ENCODE measurements around the gene MPRIP. TPM values are rescaled to one million over a fixed set of nuclear protein-coding genes. Genes with fewer than 3 reads are reported as not detected.

Gene MPRIP
- total and polyA plus RNA-seq, 2 donors (not counting 1 experiment from before 2014, with no cell fraction given) = 130 to 299 TPM

- POLR2A ChIA-PET = no interaction called here
Measured at GRCh38 chr17:17102176-17102575, 59.9 kb downstream of the MPRIP start.

GRCh38 chr17:17103160-17103559 is 60.9 kb downstream of the MPRIP start:
- peaks cover 36% of the 10 kb centered on the region for H3K4me1 Mint-ChIP-seq
- intact Hi-C loops (cut with micrococcal nuclease) = no loop called here
- H3K4me1 ChIP-seq (ENCODE audit: control insufficient read depth in 2 of 2, insufficient read depth in 2 of 2, low read length in 2 of 2) = peaks cover 12 to 13% of the 10 kb centered on the region in 2 donors
- H3K9ac ChIP-seq (ENCODE audit: low read length) = no peak overlapping the region
- ChIA-PET CTCF (no interaction called here), POLR2A (no interaction called here)
- no peak overlapping the region for H3K4me3 ChIP-seq (ENCODE audit: control extremely low read depth in 1 of 5, extremely low read depth in 1 of 5, insufficient read depth in 1 of 5, low read depth in 2 of 5, low read length in 4 of 5)
- H3K27me3 ChIP-seq (replicated peaks in 1 of 4; ENCODE audit: control extremely low read depth in 1 of 4, control insufficient read depth in 3 of 4, insufficient read depth in 4 of 4, low read length in 3 of 4) = no peaks in the 10 kb centered on the region
- no peaks in the 10 kb centered on the region for H3K9me3 Mint-ChIP-seq (ENCODE audit: insufficient read depth)
- no peaks in the 10 kb centered on the region for H3K9me3 ChIP-seq (ENCODE audit: control extremely low read depth in 1 of 3, control insufficient read depth in 2 of 3, insufficient read depth in 1 of 3, low read length in 2 of 3)
- no peaks in the 10 kb centered on the region for H3K27me3 Mint-ChIP-seq
- ATAC-seq (ENCODE audit: low read depth) (no peak), DNase-seq (no peak)
- H3K27ac Mint-ChIP-seq = no peak overlapping the region
- peaks cover 0 to 36% of the 10 kb centered on the region in 2 experiments for H3K36me3 ChIP-seq (replicated peaks in 1 of 2; ENCODE audit: control extremely low read depth in 1 of 2, control insufficient read depth in 1 of 2, extremely low read depth in 1 of 2, insufficient read depth in 2 of 2, low read length in 1 of 2)
- TF ChIP-seq EZH2 (IDR thresholded peaks at IDR 0.05; ENCODE audit: borderline replicate concordance, insufficient read depth, low read depth, low read length, poor library complexity, severe bottlenecking) = no peak
- TF ChIP-seq, protein P1, sequence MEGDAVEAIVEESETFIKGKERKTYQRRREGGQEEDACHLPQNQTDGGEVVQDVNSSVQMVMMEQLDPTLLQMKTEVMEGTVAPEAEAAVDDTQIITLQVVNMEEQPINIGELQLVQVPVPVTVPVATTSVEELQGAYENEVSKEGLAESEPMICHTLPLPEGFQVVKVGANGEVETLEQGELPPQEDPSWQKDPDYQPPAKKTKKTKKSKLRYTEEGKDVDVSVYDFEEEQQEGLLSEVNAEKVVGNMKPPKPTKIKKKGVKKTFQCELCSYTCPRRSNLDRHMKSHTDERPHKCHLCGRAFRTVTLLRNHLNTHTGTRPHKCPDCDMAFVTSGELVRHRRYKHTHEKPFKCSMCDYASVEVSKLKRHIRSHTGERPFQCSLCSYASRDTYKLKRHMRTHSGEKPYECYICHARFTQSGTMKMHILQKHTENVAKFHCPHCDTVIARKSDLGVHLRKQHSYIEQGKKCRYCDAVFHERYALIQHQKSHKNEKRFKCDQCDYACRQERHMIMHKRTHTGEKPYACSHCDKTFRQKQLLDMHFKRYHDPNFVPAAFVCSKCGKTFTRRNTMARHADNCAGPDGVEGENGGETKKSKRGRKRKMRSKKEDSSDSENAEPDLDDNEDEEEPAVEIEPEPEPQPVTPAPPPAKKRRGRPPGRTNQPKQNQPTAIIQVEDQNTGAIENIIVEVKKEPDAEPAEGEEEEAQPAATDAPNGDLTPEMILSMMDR (IDR thresholded peaks at IDR 0.05) = no peak
- H3K79me2 ChIP-seq (ENCODE audit: control insufficient read depth, insufficient read depth, low read length) = peaks cover 89% of the 10 kb centered on the region
- no peak overlapping the region for H3K4me3 Mint-ChIP-seq
- H2AFZ ChIP-seq (ENCODE audit: insufficient read depth, low read depth, low read length, poor library complexity, severe bottlenecking) = no peak overlapping the region
- H3K4me2 ChIP-seq (replicated peaks; ENCODE audit: low read depth, low read length, poor library complexity, severe bottlenecking) = no peak overlapping the region
- WGBS (ENCODE audit: insufficient coverage) = over 99% methylated on average over 6 of the region's 6 CpGs
- no peak overlapping the region for H3K27ac ChIP-seq (ENCODE audit: low read length in 2 of 2)
- peaks cover 72% of the 10 kb centered on the region for H4K20me1 ChIP-seq (ENCODE audit: control insufficient read depth, insufficient read depth, low read length, poor library complexity, severe bottlenecking)

More at GRCh38 chr17:17102176-17102575, 59.9 kb downstream of the MPRIP start:
- H3K4me1 ChIP-seq (ENCODE audit: control insufficient read depth in 2 of 2, insufficient read depth in 2 of 2, low read length in 2 of 2) = peaks cover 2 to 3% of the 10 kb centered on the region in 2 donors
- H3K4me2 ChIP-seq (replicated peaks; ENCODE audit: low read depth, low read length, poor library complexity, severe bottlenecking) = no peak overlapping the region
- no peak for ATAC-seq (ENCODE audit: low read depth)
- no peak overlapping the region for H2AFZ ChIP-seq (ENCODE audit: insufficient read depth, low read depth, low read length, poor library complexity, severe bottlenecking)
- peaks cover 89% of the 10 kb centered on the region for H3K79me2 ChIP-seq (ENCODE audit: control insufficient read depth, insufficient read depth, low read length)
- TF ChIP-seq, protein P1 (IDR thresholded peaks at IDR 0.05) = no peak
- no peak for TF ChIP-seq EZH2 (IDR thresholded peaks at IDR 0.05; ENCODE audit: borderline replicate concordance, insufficient read depth, low read depth, low read length, poor library complexity, severe bottlenecking)
- H3K27me3 Mint-ChIP-seq = no peaks in the 10 kb centered on the region
- CTCF ChIA-PET = no interaction called here
- H3K4me1 Mint-ChIP-seq = peaks cover 26% of the 10 kb centered on the region
- H3K27ac Mint-ChIP-seq = no peak overlapping the region
- no peaks in the 10 kb centered on the region for H3K9me3 Mint-ChIP-seq (ENCODE audit: insufficient read depth)
- H3K9ac ChIP-seq (ENCODE audit: low read length) = no peak overlapping the region
- 100% methylated on average over 5 of the region's 6 CpGs for WGBS (ENCODE audit: insufficient coverage)
- no peaks in the 10 kb centered on the region for H3K9me3 ChIP-seq (ENCODE audit: control extremely low read depth in 1 of 3, control insufficient read depth in 2 of 3, insufficient read depth in 1 of 3, low read length in 2 of 3)
- H3K4me3 Mint-ChIP-seq = no peak overlapping the region
- no peak for DNase-seq
- H3K27me3 ChIP-seq (replicated peaks in 1 of 4; ENCODE audit: control extremely low read depth in 1 of 4, control insufficient read depth in 3 of 4, insufficient read depth in 4 of 4, low read length in 3 of 4) = no peaks in the 10 kb centered on the region
- H3K4me3 ChIP-seq (ENCODE audit: control extremely low read depth in 1 of 5, extremely low read depth in 1 of 5, insufficient read depth in 1 of 5, low read depth in 2 of 5, low read length in 4 of 5) = no peak overlapping the region
- H3K27ac ChIP-seq (ENCODE audit: low read length in 2 of 2) = no peak overlapping the region
- peaks cover 73% of the 10 kb centered on the region for H4K20me1 ChIP-seq (ENCODE audit: control insufficient read depth, insufficient read depth, low read length, poor library complexity, severe bottlenecking)
- intact Hi-C loops (cut with micrococcal nuclease) = no loop called here
- H3K36me3 ChIP-seq (replicated peaks in 1 of 2; ENCODE audit: control extremely low read depth in 1 of 2, control insufficient read depth in 1 of 2, extremely low read depth in 1 of 2, insufficient read depth in 2 of 2, low read length in 1 of 2) = peaks cover 0 to 43% of the 10 kb centered on the region in 2 experiments
